Measurements from ENCODE around the gene OR6B1.
"Not testable (repeated sequence)": the region's sequence is repeated elsewhere in the genome, so short reads cannot be mapped to it uniquely, and the experiment has no call there.

The OR6B1 gene

DNA sequence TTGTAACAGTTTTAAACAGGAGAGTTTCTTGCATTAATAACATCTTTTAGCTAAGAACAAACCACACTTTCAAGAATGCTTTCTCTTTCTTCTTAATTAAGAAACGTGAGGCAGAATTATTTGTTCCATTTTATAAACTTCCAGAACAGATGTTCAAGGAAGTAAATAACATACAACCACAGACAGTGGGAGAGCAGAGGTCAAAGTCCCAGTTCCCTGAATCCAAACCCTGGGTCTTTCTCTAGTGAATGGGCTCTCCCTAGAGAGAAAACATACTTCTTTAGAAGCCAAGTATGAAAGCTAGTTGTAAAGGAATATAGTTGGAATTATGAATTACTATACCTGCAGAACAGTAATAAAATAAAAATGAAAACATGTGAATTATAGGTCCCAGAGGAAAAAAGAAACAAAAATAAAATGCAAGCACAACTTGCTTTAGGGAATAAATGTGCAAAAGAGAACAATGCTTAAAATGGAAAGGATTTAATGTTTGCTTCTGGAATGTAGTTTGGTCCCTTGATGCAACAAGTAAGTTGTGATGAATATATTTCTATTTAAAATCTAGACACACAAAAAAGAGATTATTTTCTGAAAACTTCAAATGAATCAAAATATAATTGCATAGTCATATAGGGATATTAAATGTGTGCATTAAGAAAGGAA, 6.0 kb downstream of the OR6B1 start:
- Histone ChIP-seq H3K4me1 (ENCODE audit: control insufficient read depth, insufficient read depth, low read length) (no peaks in the 10 kb centered on the region), H3K4me3 (ENCODE audit: low read depth, low read length) (no peak overlapping the region), H3K36me3 (ENCODE audit: control insufficient read depth, insufficient read depth, low read length) (no peaks in the 10 kb centered on the region), H3K9me3 (ENCODE audit: control insufficient read depth, insufficient read depth, low read length) (peaks cover 17% of the 10 kb centered on the region), H3K27ac (ENCODE audit: low read depth, low read length) (no peak overlapping the region), H3K9ac (ENCODE audit: low read depth, low read length) (no peak overlapping the region), H3K27me3 (ENCODE audit: control insufficient read depth, insufficient read depth, low read length) (no peaks in the 10 kb centered on the region)

DNA sequence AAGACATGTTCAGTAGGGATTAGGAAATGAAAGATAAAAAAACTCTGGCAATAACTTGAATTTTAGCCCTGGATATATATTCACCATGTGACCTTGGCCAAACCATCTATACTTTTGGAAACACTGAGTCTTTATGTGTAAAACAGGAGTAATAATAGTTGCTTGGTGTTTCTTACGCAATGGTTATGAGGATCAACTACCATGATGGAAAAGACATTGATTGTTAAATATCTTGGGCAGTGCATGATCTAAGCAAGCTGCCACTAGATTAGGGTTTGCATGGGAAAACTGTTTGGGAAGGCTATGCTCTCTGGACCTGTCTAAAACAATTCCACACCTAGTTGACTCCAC, 6.5 kb downstream of the OR6B1 start:
- Histone ChIP-seq H3K9ac (ENCODE audit: low read depth, low read length) (no peak overlapping the region), H3K27me3 (ENCODE audit: control insufficient read depth, insufficient read depth, low read length) (no peaks in the 10 kb centered on the region), H3K4me3 (ENCODE audit: low read depth, low read length) (no peak overlapping the region)

DNA sequence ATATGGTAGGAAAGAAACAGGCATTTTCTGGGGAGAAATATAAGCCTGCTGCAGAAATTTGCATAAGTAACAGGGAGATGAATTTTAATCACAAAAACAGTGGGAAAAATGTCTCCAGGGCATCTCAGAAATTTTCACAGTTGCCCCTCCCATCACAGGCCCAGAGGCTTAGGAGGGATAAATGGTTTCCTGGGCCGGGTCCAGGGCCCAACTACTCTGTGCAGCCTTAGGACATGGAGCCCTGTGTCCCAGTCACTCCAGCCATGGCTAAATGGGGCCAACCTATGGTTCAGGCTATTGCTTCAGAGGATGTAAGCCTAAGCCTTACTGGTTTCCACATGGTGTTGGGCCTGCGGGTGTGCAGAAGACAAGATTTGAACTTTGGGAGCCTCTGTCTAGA, 9.2 kb downstream of the OR6B1 start:
- Histone ChIP-seq H3K27ac (ENCODE audit: low read depth, low read length) (no peak overlapping the region), H3K9ac (ENCODE audit: low read depth, low read length) (no peak overlapping the region), H3K4me3 (ENCODE audit: low read depth, low read length) (no peak overlapping the region), H3K27me3 (ENCODE audit: control insufficient read depth, insufficient read depth, low read length) (no peaks in the 10 kb centered on the region), H3K9me3 (ENCODE audit: control insufficient read depth, insufficient read depth, low read length) (peaks cover 22% of the 10 kb centered on the region), H3K4me1 (ENCODE audit: control insufficient read depth, insufficient read depth, low read length) (no peaks in the 10 kb centered on the region), H3K36me3 (ENCODE audit: control insufficient read depth, insufficient read depth, low read length) (no peaks in the 10 kb centered on the region)

More for the DNA sequence above, 6.5 kb downstream of the OR6B1 start:
- H3K27ac ChIP-seq (ENCODE audit: low read depth, low read length): no peak overlapping the region
- H3K36me3 ChIP-seq (ENCODE audit: control insufficient read depth, insufficient read depth, low read length): no peaks in the 10 kb centered on the region
- peaks cover 19% of the 10 kb centered on the region for H3K9me3 ChIP-seq (ENCODE audit: control insufficient read depth, insufficient read depth, low read length)
- H3K4me1 ChIP-seq (ENCODE audit: control insufficient read depth, insufficient read depth, low read length): no peaks in the 10 kb centered on the region

DNA sequence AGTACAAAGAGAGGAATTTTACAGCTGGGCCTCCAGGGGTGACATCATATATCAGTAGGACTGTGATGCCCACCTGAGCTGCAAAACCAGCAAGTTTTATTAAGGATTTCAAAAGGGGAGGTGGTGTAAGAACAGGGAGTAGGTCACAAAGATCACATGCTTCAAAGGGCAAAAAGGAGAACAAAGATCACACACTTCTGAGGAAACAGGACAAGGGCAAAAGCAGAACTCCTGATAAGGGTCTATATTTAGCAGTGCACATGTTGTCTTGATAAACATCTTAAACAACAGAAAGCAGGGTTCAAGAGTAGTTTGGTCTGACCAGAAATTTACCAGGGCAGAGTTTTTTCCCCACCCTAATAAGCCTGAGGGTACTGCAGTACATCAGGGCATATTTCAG, 9.9 kb downstream of the OR6B1 start:
- H3K27ac ChIP-seq (ENCODE audit: low read depth, low read length); H3K36me3 ChIP-seq (ENCODE audit: control insufficient read depth, insufficient read depth, low read length); H3K27me3 ChIP-seq (ENCODE audit: control insufficient read depth, insufficient read depth, low read length); H3K9ac ChIP-seq (ENCODE audit: low read depth, low read length); H3K4me3 ChIP-seq (ENCODE audit: low read depth, low read length); H3K4me1 ChIP-seq (ENCODE audit: control insufficient read depth, insufficient read depth, low read length): not testable (repeated sequence)
- peaks cover 22% of the 10 kb centered on the region for H3K9me3 ChIP-seq (ENCODE audit: control insufficient read depth, insufficient read depth, low read length)

DNA sequence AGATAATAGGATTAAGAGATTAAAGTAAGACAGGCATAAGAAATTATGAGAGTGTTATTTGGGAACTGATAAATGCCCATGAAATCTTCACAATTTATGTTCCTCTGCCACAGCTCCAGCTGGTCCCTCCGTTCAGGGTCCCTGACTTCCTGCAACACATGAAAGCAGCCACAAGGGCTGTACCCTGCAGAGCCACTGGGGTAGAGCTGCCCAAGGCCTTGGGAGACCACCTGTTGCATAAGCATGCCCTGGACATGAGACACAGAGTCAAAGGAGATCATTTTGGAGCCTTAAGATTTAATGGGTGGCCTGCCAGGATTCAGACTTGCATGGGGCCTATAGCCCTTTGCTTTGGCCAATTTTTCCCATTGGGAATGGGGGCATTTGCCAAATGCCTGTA, 10.7 kb downstream of the OR6B1 start:
- not testable (repeated sequence) for H3K27me3 ChIP-seq (ENCODE audit: control insufficient read depth, insufficient read depth, low read length); H3K36me3 ChIP-seq (ENCODE audit: control insufficient read depth, insufficient read depth, low read length)

DNA sequence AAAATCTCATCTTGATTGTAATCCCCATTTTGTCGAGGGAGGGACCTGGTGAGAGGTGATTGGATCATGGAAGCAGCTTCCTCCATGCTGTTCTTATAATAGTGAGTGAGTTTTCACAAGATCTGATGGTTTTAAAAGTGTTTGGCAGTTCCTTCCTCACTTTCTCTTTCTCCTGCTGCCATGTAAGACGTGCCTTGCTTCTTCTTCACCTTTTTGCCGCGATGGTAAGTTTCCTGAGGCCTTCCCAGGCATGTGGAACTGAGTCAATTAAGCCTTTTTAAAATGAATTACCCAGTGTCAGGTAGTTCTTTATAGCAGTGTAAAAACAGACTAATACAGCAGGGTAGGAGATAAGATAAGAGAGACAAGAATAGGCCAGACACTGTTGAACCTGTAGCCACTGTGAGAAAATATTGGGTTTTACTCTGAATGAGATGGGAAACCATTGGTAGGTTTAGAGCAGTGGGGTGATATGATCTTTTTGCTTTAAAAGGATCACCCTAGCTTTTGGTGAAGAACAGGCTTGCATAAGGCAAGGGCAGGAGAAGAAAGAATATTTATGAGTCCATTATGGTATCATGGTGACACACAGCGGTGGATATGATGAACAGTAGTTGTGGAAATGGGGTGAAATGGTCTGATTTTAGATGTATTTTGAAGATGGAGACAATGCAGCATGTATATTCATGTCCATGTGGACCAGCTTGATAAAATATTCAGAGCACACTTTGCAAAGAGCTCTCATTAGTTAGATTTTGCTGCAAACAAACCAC, 11.5 kb downstream of the OR6B1 start:
- no peaks in the 10 kb centered on the region for H3K36me3 ChIP-seq (ENCODE audit: control insufficient read depth, insufficient read depth, low read length)
- H3K27ac ChIP-seq (ENCODE audit: low read depth, low read length): no peak overlapping the region
- H3K9me3 ChIP-seq (ENCODE audit: control insufficient read depth, insufficient read depth, low read length): peaks cover 22% of the 10 kb centered on the region
- H3K4me1 ChIP-seq (ENCODE audit: control insufficient read depth, insufficient read depth, low read length): no peaks in the 10 kb centered on the region
- H3K27me3 ChIP-seq (ENCODE audit: control insufficient read depth, insufficient read depth, low read length): no peaks in the 10 kb centered on the region
- H3K9ac ChIP-seq (ENCODE audit: low read depth, low read length): no peak overlapping the region
- no peak overlapping the region for H3K4me3 ChIP-seq (ENCODE audit: low read depth, low read length)

More for the DNA sequence above, 10.7 kb downstream of the OR6B1 start:
- H3K4me3 ChIP-seq (ENCODE audit: low read depth, low read length); H3K9ac ChIP-seq (ENCODE audit: low read depth, low read length); H3K4me1 ChIP-seq (ENCODE audit: control insufficient read depth, insufficient read depth, low read length); H3K27ac ChIP-seq (ENCODE audit: low read depth, low read length): not testable (repeated sequence)
- peaks cover 22% of the 10 kb centered on the region for H3K9me3 ChIP-seq (ENCODE audit: control insufficient read depth, insufficient read depth, low read length)

DNA sequence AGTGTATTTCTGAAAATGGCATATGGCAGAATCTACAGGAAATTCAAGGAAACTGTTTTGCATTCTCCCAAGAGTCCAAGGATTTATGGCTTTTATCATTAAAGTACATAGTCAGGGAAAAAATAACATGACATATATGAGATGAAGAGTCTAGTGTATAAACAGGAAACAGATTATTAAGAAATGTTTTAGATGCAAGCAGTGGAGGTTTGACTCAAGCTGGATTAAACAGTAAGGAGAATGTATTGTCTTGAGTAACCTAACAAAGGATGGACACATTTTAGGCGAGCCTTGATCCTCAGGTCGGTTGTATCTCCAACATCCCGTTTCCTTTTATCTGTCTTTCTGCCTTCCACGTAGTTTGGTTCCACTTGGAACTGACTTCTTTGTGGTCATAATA, 17.9 kb downstream of the OR6B1 start:
- Histone ChIP-seq H3K27me3 (ENCODE audit: control insufficient read depth, insufficient read depth, low read length) (no peaks in the 10 kb centered on the region), H3K4me1 (ENCODE audit: control insufficient read depth, insufficient read depth, low read length) (0 out of 2 replicates have a peak, but pooled peaks cover 5% of the 10 kb centered on the region), H3K27ac (ENCODE audit: low read depth, low read length) (no peak overlapping the region), H3K9ac (ENCODE audit: low read depth, low read length) (no peak overlapping the region), H3K36me3 (ENCODE audit: control insufficient read depth, insufficient read depth, low read length) (no peaks in the 10 kb centered on the region), H3K4me3 (ENCODE audit: low read depth, low read length) (no peak overlapping the region), H3K9me3 (ENCODE audit: control insufficient read depth, insufficient read depth, low read length) (no peaks in the 10 kb centered on the region)

DNA sequence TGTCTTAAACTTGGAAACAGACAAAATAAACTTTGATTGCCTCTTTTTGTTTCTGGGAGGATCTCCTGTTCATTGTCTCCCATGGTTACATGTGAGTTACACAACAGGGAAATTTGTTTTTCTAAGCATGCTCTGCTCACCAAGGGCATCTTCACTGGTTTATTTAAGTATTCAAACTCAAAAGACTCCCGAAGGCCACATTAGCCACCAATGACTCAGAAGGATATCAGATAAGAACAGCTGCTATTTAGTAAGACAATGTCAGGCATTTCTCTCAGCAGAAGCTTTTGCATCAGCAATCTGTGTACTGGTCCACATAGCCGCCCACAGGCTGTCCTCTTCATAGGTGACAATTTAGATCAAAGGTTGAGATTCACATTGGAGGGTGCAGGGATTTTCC, 19.3 kb downstream of the OR6B1 start:
- Histone ChIP-seq H3K4me1 (ENCODE audit: control insufficient read depth, insufficient read depth, low read length) (0 out of 2 replicates have a peak, but pooled peaks cover 5% of the 10 kb centered on the region), H3K4me3 (ENCODE audit: low read depth, low read length) (no peak overlapping the region), H3K36me3 (ENCODE audit: control insufficient read depth, insufficient read depth, low read length) (no peaks in the 10 kb centered on the region), H3K27me3 (ENCODE audit: control insufficient read depth, insufficient read depth, low read length) (no peaks in the 10 kb centered on the region), H3K9ac (ENCODE audit: low read depth, low read length) (no peak overlapping the region), H3K9me3 (ENCODE audit: control insufficient read depth, insufficient read depth, low read length) (no peaks in the 10 kb centered on the region), H3K27ac (ENCODE audit: low read depth, low read length) (no peak overlapping the region)

DNA sequence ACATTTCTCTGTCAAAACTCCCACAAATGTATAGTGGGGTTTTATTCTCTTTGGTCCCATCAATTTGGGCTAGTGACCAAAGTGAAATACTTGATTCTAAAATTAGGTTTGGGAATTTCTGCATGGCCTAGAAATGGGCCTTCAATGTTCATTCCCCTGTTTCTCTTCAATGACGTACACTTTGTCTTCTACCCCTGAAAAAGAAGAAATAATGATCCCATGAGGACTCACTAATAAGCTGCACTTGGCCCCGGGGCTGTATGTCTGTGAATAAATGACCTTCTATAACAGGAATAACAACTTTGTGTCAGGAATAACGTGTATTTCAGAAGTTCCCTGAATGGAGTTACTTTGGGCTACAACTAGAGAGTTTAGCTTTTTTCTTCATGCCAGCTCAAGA, 20.2 kb downstream of the OR6B1 start:
- Histone ChIP-seq H3K4me1 (ENCODE audit: control insufficient read depth, insufficient read depth, low read length) (0 out of 2 replicates have a peak, but pooled peaks cover 5% of the 10 kb centered on the region), H3K9ac (ENCODE audit: low read depth, low read length) (no peak overlapping the region), H3K4me3 (ENCODE audit: low read depth, low read length) (no peak overlapping the region), H3K9me3 (ENCODE audit: control insufficient read depth, insufficient read depth, low read length) (no peaks in the 10 kb centered on the region), H3K27ac (ENCODE audit: low read depth, low read length) (no peak overlapping the region), H3K36me3 (ENCODE audit: control insufficient read depth, insufficient read depth, low read length) (no peaks in the 10 kb centered on the region), H3K27me3 (ENCODE audit: control insufficient read depth, insufficient read depth, low read length) (no peaks in the 10 kb centered on the region)

DNA sequence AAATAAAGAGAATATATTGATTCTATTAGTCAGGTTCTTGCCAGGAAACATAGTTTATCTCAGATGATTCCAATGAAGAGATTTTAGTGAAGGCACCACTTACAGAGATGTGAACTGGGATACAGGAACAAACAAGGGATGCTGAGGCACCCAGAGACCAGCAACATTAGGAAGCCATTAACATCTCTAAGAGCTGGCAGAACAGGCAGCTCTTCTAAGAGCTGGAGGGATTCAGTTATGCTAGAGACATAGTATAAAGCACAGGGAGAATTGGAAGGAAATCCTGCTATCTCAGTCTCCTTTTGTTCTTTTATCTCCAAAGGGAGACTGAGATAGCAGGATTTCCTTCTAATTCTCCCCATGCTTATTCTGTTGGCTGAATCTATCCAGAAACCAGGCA, 22.0 kb downstream of the OR6B1 start:
- H3K4me3 ChIP-seq (ENCODE audit: low read depth, low read length): no peak overlapping the region
- H3K36me3 ChIP-seq (ENCODE audit: control insufficient read depth, insufficient read depth, low read length): no peaks in the 10 kb centered on the region
- no peaks in the 10 kb centered on the region for H3K27me3 ChIP-seq (ENCODE audit: control insufficient read depth, insufficient read depth, low read length)
- no peak overlapping the region for H3K9ac ChIP-seq (ENCODE audit: low read depth, low read length)
- H3K9me3 ChIP-seq (ENCODE audit: control insufficient read depth, insufficient read depth, low read length): no peaks in the 10 kb centered on the region
- 0 out of 2 replicates have a peak, but pooled peaks cover 5% of the 10 kb centered on the region for H3K4me1 ChIP-seq (ENCODE audit: control insufficient read depth, insufficient read depth, low read length)
- no peak overlapping the region for H3K27ac ChIP-seq (ENCODE audit: low read depth, low read length)

DNA sequence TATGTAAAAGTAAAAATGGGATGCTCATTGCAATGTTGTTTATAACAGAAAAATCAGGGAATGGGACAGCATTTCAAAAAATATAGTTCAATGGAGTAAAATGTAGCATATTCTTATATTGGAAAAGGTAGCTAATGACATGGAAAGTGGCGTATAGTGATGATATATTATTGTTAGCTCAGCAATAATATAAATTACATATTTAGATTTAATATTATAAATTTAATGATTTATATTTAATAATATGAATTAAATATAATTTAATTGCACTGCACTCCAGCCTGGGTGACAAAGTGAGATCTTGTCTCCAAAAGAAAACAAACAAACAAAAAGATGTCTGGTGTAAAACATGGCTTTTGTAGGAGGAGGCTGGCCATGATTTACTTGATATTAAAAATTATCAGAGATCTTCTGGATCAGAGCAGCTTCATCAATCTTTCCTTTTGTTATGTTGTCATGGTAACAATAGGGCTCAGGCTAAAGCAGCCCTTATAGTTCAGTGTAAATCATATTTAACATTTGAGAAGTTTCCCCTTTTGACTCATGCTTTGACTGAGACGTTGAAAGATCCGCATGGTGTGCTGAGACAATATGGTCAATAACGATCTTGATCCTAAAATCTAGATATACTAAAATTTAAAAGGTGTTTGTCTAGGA, 23.2 kb downstream of the OR6B1 start:
- H3K4me1 ChIP-seq (ENCODE audit: control insufficient read depth, insufficient read depth, low read length): 0 out of 2 replicates have a peak, but pooled peaks cover 5% of the 10 kb centered on the region

More for the DNA sequence above, 23.2 kb downstream of the OR6B1 start:
- no peaks in the 10 kb centered on the region for H3K36me3 ChIP-seq (ENCODE audit: control insufficient read depth, insufficient read depth, low read length)
- H3K27ac ChIP-seq (ENCODE audit: low read depth, low read length): no peak overlapping the region
- H3K4me3 ChIP-seq (ENCODE audit: low read depth, low read length): no peak overlapping the region
- no peak overlapping the region for H3K9ac ChIP-seq (ENCODE audit: low read depth, low read length)
- no peaks in the 10 kb centered on the region for H3K9me3 ChIP-seq (ENCODE audit: control insufficient read depth, insufficient read depth, low read length)
- H3K27me3 ChIP-seq (ENCODE audit: control insufficient read depth, insufficient read depth, low read length): no peaks in the 10 kb centered on the region

All from HUES48 (cell line).